IPS DF 19.7 (cell line): ENCODE measurements around the gene VIPR1.
"Not testable (repeated sequence)": the region's sequence is repeated elsewhere in the genome, so short reads cannot be mapped to it uniquely, and the experiment has no call there.

ENCODE experiments used
- DNase-seq: peaks from one replicate; pipeline ENCODE4 v3.0.0-alpha.2; 2013; ENCODE audit warnings: low read depth, low spot score

Gene VIPR1

GRCh38 chr3:42532229-42532628, 29.8 kb downstream of the VIPR1 start:
- DNase-seq: no peak

- DNase-seq: no peak
These were observed 30.9 kb downstream of the VIPR1 start for GRCh38 chr3:42533161-42533897.

GRCh38 chr3:42535981-42536784, 33.7 kb downstream of the VIPR1 start:
- peak; percentile 76 for DNase-seq

GRCh38 chr3:42537350-42537749, 34.9 kb downstream of the VIPR1 start:
- DNase-seq: no peak

GRCh38 chr3:42539871-42540714, 37.6 kb downstream of the VIPR1 start:
- DNase-seq: peak; percentile 47

- DNase-seq: no peak
These were observed 38.6 kb downstream of the VIPR1 start for GRCh38 chr3:42541079-42541478.

- no peak for DNase-seq
These were observed 42.2 kb downstream of the VIPR1 start for GRCh38 chr3:42544492-42545283.

GRCh38 chr3:42545284-42545900, 42.9 kb downstream of the VIPR1 start:
- no peak for DNase-seq

GRCh38 chr3:42546691-42547213, 44.3 kb downstream of the VIPR1 start:
- no peak for DNase-seq

- DNase-seq: no peak
These were observed 45.0 kb downstream of the VIPR1 start for GRCh38 chr3:42547401-42547945.

GRCh38 chr3:42549131-42549530, 46.7 kb downstream of the VIPR1 start:
- no peak for DNase-seq

- no peak for DNase-seq
These were observed 47.8 kb downstream of the VIPR1 start for GRCh38 chr3:42550250-42550649.

- no peak for DNase-seq
These were observed 50.4 kb downstream of the VIPR1 start for GRCh38 chr3:42552830-42553229.

GRCh38 chr3:42556089-42556632, 53.7 kb downstream of the VIPR1 start:
- no peak for DNase-seq

GRCh38 chr3:42556817-42557216, 54.4 kb downstream of the VIPR1 start:
- DNase-seq: not testable (repeated sequence)

- DNase-seq: no peak
These were observed 55.4 kb downstream of the VIPR1 start for GRCh38 chr3:42557854-42558253.

- DNase-seq: no peak
These were observed 59.8 kb downstream of the VIPR1 start for GRCh38 chr3:42562047-42562907.

- no peak for DNase-seq
These were observed 67.2 kb downstream of the VIPR1 start for GRCh38 chr3:42569593-42570142.

GRCh38 chr3:42572278-42572677, 69.8 kb downstream of the VIPR1 start:
- peak; percentile 47 for DNase-seq
